Left ventricle myocardium inferior (tissue), 1 donor: Measurements from ENCODE around the gene AGBL4. TPM values are rescaled to one million over a fixed set of nuclear protein-coding genes. Genes with fewer than 3 reads are reported as not detected.

ENCODE experiments used
- DNase-seq: peaks from one replicate; pipeline ENCODE4 v3.0.0-alpha.2; 2020
- H3K27ac ChIP-seq: fragments of 200-600 bp; replicated peaks from 2 replicates; pipeline ENCODE4 v1.8.0; 2021
- H3K27me3 ChIP-seq: fragments of 200-600 bp; 2 replicates; pipeline ENCODE4 v1.8.0; 2021; ENCODE audit warnings: low read depth
- H3K36me3 ChIP-seq: fragments of 200-600 bp; 2 replicates; pipeline ENCODE4 v1.8.0; 2021
- H3K4me1 ChIP-seq: fragments of 200-600 bp; 2 replicates; pipeline ENCODE4 v1.8.0; 2021
- H3K4me3 ChIP-seq: fragments of 200-600 bp; 2 replicates; pipeline ENCODE4 v1.8.0; 2021; ENCODE audit warnings: mild to moderate bottlenecking, moderate library complexity
- H3K9me3 ChIP-seq: fragments of 200-600 bp; replicated peaks from 2 replicates; pipeline ENCODE4 v1.8.0; 2021
- intact Hi-C: fragments of 100-400 bp; cut with micrococcal nuclease; formaldehyde crosslinking; loops from one replicate; pipeline ENCODE4 v1.11.0; 2022
- total RNA-seq: library from RNA; stranded (reverse); fragmentation: NEBNext Ultra II Directional; extraction: Animal tissue kit (Norgen Biotek cat#: 25700); gene quantifications from one replicate; pipeline ENCODE4 v1.2.1, GENCODE V29; 2021
- TF ChIP-seq, protein P1 (sequence below): fragments of 200-600 bp; IDR thresholded peaks from 2 replicates; pipeline ENCODE4 v1.8.0; 2021; ENCODE audit warnings: antibody characterized with exemption, mild to moderate bottlenecking, borderline replicate concordance
- donor health status: DM: no; HTN: yes; CAD: no; lungs with severe emphysema.

AGBL4 gene
- total RNA-seq, 1 donor from 2014 or later, result 0.38 TPM

DNA sequence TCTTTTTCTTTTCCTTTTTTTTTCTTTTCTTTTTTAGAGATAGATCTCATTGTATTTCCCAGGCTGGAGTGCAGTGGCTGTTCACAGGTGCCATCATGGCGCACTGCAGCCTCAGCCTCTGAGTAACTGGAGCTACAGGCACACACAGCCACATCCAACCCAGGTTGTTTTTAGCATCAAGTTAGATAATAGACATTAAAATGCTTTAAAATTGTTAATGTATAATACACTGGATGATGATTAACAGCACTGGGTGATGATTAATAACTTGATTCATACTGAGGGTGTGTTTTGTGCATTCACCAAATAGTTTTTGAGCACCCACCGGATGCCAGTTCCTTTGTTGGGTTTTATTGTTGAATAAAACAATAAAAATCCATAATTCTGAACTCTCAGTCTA is 1322.3 kb downstream of the AGBL4 start:
- intact Hi-C loops, result no loop called here
- no peak for DNase-seq
- no peak overlapping the region for H3K27ac ChIP-seq
- H3K4me1 ChIP-seq, result no peaks in the 10 kb centered on the region
- H3K9me3 ChIP-seq, result no peaks in the 10 kb centered on the region
- H3K36me3 ChIP-seq, result no peaks in the 10 kb centered on the region
- H3K4me3 ChIP-seq, result no peak overlapping the region
- TF ChIP-seq, protein P1, sequence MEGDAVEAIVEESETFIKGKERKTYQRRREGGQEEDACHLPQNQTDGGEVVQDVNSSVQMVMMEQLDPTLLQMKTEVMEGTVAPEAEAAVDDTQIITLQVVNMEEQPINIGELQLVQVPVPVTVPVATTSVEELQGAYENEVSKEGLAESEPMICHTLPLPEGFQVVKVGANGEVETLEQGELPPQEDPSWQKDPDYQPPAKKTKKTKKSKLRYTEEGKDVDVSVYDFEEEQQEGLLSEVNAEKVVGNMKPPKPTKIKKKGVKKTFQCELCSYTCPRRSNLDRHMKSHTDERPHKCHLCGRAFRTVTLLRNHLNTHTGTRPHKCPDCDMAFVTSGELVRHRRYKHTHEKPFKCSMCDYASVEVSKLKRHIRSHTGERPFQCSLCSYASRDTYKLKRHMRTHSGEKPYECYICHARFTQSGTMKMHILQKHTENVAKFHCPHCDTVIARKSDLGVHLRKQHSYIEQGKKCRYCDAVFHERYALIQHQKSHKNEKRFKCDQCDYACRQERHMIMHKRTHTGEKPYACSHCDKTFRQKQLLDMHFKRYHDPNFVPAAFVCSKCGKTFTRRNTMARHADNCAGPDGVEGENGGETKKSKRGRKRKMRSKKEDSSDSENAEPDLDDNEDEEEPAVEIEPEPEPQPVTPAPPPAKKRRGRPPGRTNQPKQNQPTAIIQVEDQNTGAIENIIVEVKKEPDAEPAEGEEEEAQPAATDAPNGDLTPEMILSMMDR, result no peak
- peaks cover 58% of the 10 kb centered on the region for H3K27me3 ChIP-seq

DNA sequence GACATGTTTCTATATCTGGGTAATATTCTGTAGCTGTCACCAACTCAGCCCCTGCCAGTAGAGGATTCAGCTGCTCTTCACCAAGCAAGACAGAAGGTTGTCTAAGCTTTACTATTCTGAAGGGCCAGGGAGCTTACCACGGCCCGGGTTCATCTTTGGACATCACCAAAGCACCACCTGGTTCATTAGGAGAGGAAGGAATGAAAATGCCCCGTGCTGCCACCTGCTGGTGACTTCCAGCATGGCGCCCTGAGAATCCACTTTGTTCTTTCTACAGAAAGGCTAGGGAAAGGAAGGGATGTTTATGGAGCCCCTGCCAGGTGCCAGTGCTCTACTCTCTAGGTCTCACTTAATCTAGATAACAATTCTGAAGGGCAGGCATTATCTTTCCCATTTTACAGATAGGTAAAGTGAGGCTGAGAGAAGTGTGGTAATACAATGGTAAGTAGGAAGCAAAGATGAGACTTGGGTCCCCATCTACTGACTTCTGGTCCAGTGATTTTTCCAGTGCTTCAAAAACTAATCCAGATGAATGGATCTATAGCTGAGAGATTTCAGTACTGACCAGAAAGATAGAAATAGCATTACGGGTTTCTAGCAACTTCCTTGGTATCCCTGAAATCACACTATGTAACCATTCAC is 1326.6 kb downstream of the AGBL4 start:
- no peaks in the 10 kb centered on the region for H3K4me1 ChIP-seq
- peaks cover 88% of the 10 kb centered on the region for H3K27me3 ChIP-seq
- DNase-seq, result peak; percentile 48
- H3K9me3 ChIP-seq, result no peaks in the 10 kb centered on the region
- no peak overlapping the region for H3K4me3 ChIP-seq
- TF ChIP-seq, protein P1, result peak; percentile 94
- no peak overlapping the region for H3K27ac ChIP-seq
- intact Hi-C loops, result loop anchor here (10.0 kb wide), 1 partner anchor 122 kb away; no protein-coding TSS in a partner anchor
- no peaks in the 10 kb centered on the region for H3K36me3 ChIP-seq

DNA sequence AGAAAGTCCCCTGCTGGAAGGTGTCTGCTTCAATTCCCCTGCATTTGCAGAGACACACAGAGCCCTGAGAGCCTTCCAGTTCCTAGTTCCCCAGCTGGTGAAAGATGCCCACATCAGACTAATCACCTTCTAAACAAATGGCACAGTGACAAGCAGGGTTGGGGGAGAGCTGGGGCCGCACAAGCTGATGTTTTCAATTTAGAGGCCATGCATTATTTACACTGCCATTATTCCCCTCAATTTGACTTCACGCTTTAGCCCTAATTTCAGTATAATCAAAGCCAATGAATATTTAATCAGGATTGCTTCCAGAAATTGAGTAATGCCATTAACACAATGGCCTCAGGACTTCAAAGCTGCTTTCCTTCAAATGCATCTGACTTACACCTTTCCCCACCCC is 1328.6 kb downstream of the AGBL4 start:
- TF ChIP-seq, protein P1, result no peak
- no peak for DNase-seq

DNA sequence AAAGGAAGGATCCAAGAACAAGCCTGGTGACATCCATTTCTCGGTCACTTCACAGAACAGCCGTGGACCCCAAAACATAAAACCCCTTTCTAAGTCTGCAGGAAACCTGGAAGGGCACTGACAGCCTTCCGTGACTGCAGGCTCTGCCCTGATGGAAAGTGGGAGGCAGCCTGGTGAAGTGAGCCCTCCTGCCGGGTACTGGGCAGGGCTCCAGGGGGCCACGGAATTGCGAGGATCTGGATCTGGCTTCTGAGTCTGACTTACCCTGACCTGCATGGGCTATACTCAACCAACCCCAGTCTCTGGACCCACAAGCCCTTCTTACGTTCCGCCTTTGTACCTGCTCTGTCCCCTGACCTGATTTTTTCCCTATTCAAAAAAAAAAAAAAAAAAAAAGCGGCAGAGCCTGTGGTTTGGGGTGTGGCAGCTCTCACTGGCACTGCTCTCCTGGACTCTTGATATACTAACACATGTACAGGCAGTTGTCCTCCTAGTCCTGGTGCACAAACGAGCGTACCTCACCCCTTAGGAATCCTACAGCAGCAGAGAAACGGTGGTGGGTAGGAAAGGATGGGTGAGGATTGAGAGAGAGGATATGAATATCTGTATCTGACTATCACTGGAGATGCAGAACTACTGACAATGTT is 1330.0 kb downstream of the AGBL4 start:
- intact Hi-C loops, result loop anchor here (10.0 kb wide), 1 partner anchor 119 kb away; no protein-coding TSS in a partner anchor
- Histone ChIP-seq H3K27me3 (peaks cover 77% of the 10 kb centered on the region), H3K4me1 (no peaks in the 10 kb centered on the region), H3K27ac (no peak overlapping the region), H3K4me3 (no peak overlapping the region), H3K9me3 (no peaks in the 10 kb centered on the region), H3K36me3 (no peaks in the 10 kb centered on the region)
- TF ChIP-seq, protein P1, result no peak
- DNase-seq, result no peak

More for the DNA sequence above, 1328.6 kb downstream of the AGBL4 start:
- no peak overlapping the region for H3K4me3 ChIP-seq
- peaks cover 82% of the 10 kb centered on the region for H3K27me3 ChIP-seq
- no peaks in the 10 kb centered on the region for H3K4me1 ChIP-seq
- no peaks in the 10 kb centered on the region for H3K9me3 ChIP-seq
- H3K27ac ChIP-seq, result no peak overlapping the region
- H3K36me3 ChIP-seq, result no peaks in the 10 kb centered on the region
- intact Hi-C loops, result loop anchor here (10.0 kb wide), 1 partner anchor 120 kb away; no protein-coding TSS in a partner anchor

DNA sequence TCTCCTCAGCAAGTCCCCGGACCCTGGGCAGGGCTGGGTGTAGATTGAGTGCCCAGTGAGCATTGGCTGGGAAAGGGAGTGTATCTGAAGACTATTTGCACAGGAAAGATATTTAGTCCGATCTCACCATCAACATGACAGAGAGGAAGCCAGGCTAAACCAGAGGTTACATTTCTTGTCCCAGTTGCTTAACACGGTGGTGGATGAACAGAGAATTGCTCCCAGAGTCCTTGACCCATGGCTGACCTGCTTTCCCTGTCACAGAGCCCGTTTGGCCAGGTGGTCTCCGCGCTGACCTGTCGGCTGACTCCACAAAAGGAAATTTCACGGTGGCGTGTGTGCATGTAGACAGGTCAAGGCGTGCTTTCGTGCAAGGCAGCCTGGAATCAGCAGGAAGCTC is 1330.6 kb downstream of the AGBL4 start:
- no peaks in the 10 kb centered on the region for H3K36me3 ChIP-seq
- TF ChIP-seq, protein P1, result no peak
- no peaks in the 10 kb centered on the region for H3K4me1 ChIP-seq
- no peak for DNase-seq
- intact Hi-C loops, result loop anchor here (10.0 kb wide), 1 partner anchor 118 kb away; no protein-coding TSS in a partner anchor
- H3K27me3 ChIP-seq, result peaks cover 70% of the 10 kb centered on the region
- no peak overlapping the region for H3K4me3 ChIP-seq
- H3K9me3 ChIP-seq, result no peaks in the 10 kb centered on the region
- H3K27ac ChIP-seq, result no peak overlapping the region
